Effector CD8-positive, alpha-beta T cell (primary cell): Measurements from ENCODE around the gene OR6B2.
A peak's percentile ranks its signal among the peaks of the same experiment; 100 is the strongest.

Source experiments
- DNase-seq: peaks from one replicate; lab custom pipeline; 2025; lab: John Stamatoyannopoulos, UW

The OR6B2 gene

GRCh38 chr2:240041363-240041762 lies 11.1 kb upstream of the OR6B2 start:
- DNase-seq = no peak

GRCh38 chr2:240037358-240037757 lies 7.1 kb upstream of the OR6B2 start:
- no peak for DNase-seq

- DNase-seq = no peak
Measured at GRCh38 chr2:240033330-240033678, 3.1 kb upstream of the OR6B2 start.

- DNase-seq = no peak
Measured at GRCh38 chr2:240032406-240033329, 2.4 kb upstream of the OR6B2 start.

- DNase-seq = peak; percentile 14
Measured at GRCh38 chr2:240024766-240025165, 5.5 kb downstream of the OR6B2 start.

- no peak for DNase-seq
Measured at GRCh38 chr2:240023792-240024191, 6.4 kb downstream of the OR6B2 start.

GRCh38 chr2:240021488-240022104 lies 8.6 kb downstream of the OR6B2 start:
- DNase-seq = peak; percentile 44

GRCh38 chr2:240018071-240018750 lies 12.0 kb downstream of the OR6B2 start:
- DNase-seq = no peak

GRCh38 chr2:240014327-240014726 lies 15.9 kb downstream of the OR6B2 start:
- DNase-seq = no peak

GRCh38 chr2:240013343-240013742 lies 16.9 kb downstream of the OR6B2 start:
- DNase-seq = no peak

- no peak for DNase-seq
Measured at GRCh38 chr2:240002983-240003382, 27.2 kb downstream of the OR6B2 start.

GRCh38 chr2:240000671-240001070 lies 29.6 kb downstream of the OR6B2 start:
- no peak for DNase-seq

GRCh38 chr2:239997686-239998409 lies 32.4 kb downstream of the OR6B2 start:
- DNase-seq = no peak

- DNase-seq = no peak
Measured at GRCh38 chr2:239994086-239994485, 36.1 kb downstream of the OR6B2 start.

- no peak for DNase-seq
Measured at GRCh38 chr2:239993291-239993690, 36.9 kb downstream of the OR6B2 start.

- DNase-seq = no peak
Measured at GRCh38 chr2:239991689-239992314, 38.4 kb downstream of the OR6B2 start.

GRCh38 chr2:239990966-239991365 lies 39.3 kb downstream of the OR6B2 start:
- DNase-seq = no peak

- no peak for DNase-seq
Measured at GRCh38 chr2:239985356-239985755, 44.9 kb downstream of the OR6B2 start.

GRCh38 chr2:239984421-239985194 lies 45.6 kb downstream of the OR6B2 start:
- DNase-seq = no peak

- no peak for DNase-seq
Measured at GRCh38 chr2:239983004-239983778, 47.0 kb downstream of the OR6B2 start.
